ENCODE results near the gene CC2D1A. TPM values are rescaled to one million over a fixed set of nuclear protein-coding genes. Genes with fewer than 3 reads are reported as not detected.

The CC2D1A gene
- total RNA-seq, 1 donor from 2014 or later: 35.4 TPM

DNA sequence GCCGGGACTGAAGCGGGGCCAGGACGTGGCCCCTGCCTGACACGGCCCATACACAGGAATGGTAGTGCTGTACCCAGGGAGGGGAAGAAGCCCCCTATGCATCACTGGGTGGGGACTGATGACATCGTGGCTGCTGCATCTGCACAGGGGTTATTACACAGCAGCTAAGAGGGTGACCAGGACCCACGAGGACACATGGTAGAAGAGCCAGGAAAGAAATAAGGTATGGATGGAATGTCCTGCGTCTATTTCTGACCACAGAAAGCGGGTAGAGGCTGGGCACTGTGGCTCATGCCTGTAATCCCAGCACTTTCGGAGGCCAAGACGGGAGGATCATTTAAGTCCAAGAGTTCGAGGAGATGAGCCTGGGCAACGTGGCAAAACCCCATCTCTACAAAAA, 70.4 kb downstream of the CC2D1A start:
- Mint-ChIP-seq H3K27me3 (no peaks in the 10 kb centered on the region), H3K27ac (no peak overlapping the region), H3K4me3 (peak overlapping the region; percentile 13), H3K9me3 (no peaks in the 10 kb centered on the region), H3K4me1 (ENCODE audit: unreplicated experiment) (peaks cover 7% of the 10 kb centered on the region), H3K36me3 (peaks cover 12% of the 10 kb centered on the region)
- TF ChIP-seq, protein P1, sequence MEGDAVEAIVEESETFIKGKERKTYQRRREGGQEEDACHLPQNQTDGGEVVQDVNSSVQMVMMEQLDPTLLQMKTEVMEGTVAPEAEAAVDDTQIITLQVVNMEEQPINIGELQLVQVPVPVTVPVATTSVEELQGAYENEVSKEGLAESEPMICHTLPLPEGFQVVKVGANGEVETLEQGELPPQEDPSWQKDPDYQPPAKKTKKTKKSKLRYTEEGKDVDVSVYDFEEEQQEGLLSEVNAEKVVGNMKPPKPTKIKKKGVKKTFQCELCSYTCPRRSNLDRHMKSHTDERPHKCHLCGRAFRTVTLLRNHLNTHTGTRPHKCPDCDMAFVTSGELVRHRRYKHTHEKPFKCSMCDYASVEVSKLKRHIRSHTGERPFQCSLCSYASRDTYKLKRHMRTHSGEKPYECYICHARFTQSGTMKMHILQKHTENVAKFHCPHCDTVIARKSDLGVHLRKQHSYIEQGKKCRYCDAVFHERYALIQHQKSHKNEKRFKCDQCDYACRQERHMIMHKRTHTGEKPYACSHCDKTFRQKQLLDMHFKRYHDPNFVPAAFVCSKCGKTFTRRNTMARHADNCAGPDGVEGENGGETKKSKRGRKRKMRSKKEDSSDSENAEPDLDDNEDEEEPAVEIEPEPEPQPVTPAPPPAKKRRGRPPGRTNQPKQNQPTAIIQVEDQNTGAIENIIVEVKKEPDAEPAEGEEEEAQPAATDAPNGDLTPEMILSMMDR (conservative IDR thresholded peaks at IDR 0.05): no peak
- no peak for DNase-seq (ENCODE audit: extremely low spot score, unreplicated experiment)

DNA sequence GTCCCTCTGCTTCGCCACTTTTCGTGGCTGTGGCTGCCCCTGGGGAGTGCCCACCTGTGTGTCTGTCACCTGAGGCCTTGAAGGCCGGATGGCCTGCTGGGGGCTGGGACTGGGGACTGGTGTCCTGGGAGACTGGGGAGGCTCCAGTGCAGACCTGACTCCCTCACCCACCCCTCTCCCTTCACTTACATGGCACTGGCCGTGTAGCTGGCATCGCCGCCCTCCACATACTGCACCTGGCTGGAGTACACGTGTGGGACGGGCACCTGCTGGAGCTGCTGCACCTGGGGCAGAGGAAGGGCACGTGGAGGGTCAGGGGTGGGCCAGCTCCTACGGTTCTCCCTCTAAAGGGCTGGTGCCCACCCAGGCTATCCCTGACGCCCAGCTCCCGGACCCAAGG, 71.8 kb downstream of the CC2D1A start:
- H3K9me3 Mint-ChIP-seq: no peaks in the 10 kb centered on the region
- peaks cover 7% of the 10 kb centered on the region for H3K4me1 Mint-ChIP-seq (ENCODE audit: unreplicated experiment)
- H3K27me3 Mint-ChIP-seq: no peaks in the 10 kb centered on the region
- peak overlapping the region; percentile 54 for H3K4me3 Mint-ChIP-seq
- H3K36me3 Mint-ChIP-seq: peaks cover 12% of the 10 kb centered on the region
- TF ChIP-seq, protein P1 (conservative IDR thresholded peaks at IDR 0.05): no peak
- no peak for DNase-seq (ENCODE audit: extremely low spot score, unreplicated experiment)
- no peak overlapping the region for H3K27ac Mint-ChIP-seq

DNA sequence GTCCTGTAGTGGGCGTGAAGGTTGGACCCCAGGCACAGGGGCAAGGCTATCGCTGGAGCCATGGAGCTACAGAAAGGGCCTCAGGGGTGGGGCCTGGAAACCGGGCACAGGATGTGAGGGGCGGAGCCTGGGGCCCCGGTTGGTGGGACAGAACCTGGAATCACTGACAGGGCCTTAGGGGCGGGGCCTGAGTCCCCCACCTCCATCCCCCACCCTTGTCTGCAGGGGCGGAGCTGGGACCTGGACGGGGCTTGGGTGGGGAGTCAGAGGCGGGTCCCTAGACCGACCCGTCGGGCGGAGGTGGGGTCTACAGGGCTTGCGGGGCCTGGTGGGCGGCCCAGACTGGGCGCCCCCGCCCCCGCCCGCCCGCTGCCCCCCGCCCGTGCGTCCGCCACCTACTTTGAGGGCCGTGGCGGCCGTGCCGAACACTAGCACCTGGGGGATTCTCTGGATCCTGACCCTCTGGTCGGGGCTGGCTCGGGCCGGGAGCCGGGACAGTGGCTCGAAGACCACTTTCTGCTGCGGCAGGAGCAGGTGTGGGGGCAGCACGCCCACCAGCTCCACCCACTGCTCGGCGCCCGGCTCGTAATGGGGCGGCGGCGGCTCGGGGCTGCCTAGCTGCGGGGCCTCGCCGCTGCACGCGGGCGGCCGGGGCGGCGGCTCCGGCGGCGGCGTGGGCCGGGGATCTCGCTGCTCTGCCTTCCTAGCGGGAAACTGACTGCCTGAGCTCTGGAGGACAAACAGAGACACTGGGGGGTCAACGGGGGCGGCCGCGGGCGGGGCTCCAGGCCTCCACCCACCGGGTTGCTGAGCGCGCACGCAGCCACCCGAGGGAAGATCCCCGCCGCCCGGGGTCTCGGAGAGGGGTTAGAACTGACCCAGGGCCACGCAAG, 72.6 kb downstream of the CC2D1A start:
- TF ChIP-seq, protein P1 (conservative IDR thresholded peaks at IDR 0.05): no peak
- H3K4me1 Mint-ChIP-seq (ENCODE audit: unreplicated experiment): peaks cover 7% of the 10 kb centered on the region
- no peaks in the 10 kb centered on the region for H3K27me3 Mint-ChIP-seq
- H3K9me3 Mint-ChIP-seq: no peaks in the 10 kb centered on the region
- peak overlapping the region; percentile 54 for H3K4me3 Mint-ChIP-seq
- peak; percentile 87 for DNase-seq (ENCODE audit: extremely low spot score, unreplicated experiment)
- H3K27ac Mint-ChIP-seq: no peak overlapping the region
- peaks cover 12% of the 10 kb centered on the region for H3K36me3 Mint-ChIP-seq

DNA sequence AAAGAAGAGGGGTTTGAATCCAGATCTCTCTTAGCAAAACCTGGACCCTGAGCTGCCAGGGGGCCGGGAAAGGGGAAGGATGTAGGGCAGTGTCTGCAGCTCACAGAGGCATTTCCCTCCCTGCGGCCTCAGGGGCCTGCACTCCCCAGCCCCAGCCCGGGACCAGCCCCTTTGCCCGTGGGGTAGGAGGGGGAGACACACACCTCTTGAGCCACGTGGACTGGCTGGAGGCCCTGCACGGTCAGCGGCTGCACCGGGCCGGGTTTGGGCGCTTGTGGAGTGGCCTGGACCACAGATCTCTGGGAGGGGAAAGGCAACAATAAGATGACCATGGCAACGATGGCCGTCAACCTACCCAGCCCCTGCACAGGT, 73.2 kb downstream of the CC2D1A start:
- peaks cover 3% of the 10 kb centered on the region for H3K4me1 Mint-ChIP-seq (ENCODE audit: unreplicated experiment)
- H3K4me3 Mint-ChIP-seq: peak overlapping the region; percentile 70
- H3K27me3 Mint-ChIP-seq: no peaks in the 10 kb centered on the region
- H3K27ac Mint-ChIP-seq: no peak overlapping the region
- H3K9me3 Mint-ChIP-seq: no peaks in the 10 kb centered on the region
- TF ChIP-seq, protein P1 (conservative IDR thresholded peaks at IDR 0.05): no peak
- DNase-seq (ENCODE audit: extremely low spot score, unreplicated experiment): no peak
- peaks cover 8% of the 10 kb centered on the region for H3K36me3 Mint-ChIP-seq

DNA sequence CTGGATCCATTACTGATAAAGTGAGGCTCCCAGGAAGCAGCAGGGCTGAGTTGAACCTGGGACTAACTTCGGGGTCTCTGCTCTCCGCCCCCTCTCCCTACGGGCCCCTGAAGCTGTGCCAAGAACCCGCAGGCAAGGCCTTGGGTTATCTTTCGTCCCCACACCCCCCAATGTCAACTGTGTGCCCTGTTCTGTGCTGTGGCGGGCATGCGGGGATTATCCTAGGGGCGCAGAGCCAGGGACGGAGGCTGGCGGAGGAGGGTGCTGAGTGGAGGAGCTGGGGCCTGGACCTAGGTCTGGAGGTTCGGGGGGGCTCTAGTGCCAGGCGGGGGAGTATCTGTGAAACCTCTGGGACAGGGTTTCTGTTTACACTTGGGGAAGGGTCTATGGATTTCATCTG, 73.7 kb downstream of the CC2D1A start:
- TF ChIP-seq, protein P1 (conservative IDR thresholded peaks at IDR 0.05): no peak
- Mint-ChIP-seq H3K4me1 (ENCODE audit: unreplicated experiment) (no peaks in the 10 kb centered on the region), H3K27ac (no peak overlapping the region), H3K27me3 (no peaks in the 10 kb centered on the region), H3K36me3 (peaks cover 4% of the 10 kb centered on the region), H3K9me3 (no peaks in the 10 kb centered on the region), H3K4me3 (peak overlapping the region; percentile 70)
- no peak for DNase-seq (ENCODE audit: extremely low spot score, unreplicated experiment)
